RPMI7951 (cell line): ENCODE measurements around the gene CGN. TPM values are rescaled to one million over a fixed set of nuclear protein-coding genes. Genes with fewer than 3 reads are reported as not detected.
A peak's percentile ranks its signal among the peaks of the same experiment; 100 is the strongest.

ENCODE experiments used
- DNase-seq: peaks from one replicate; pipeline ENCODE4 v3.0.0-alpha.2; 2012; ENCODE audit warnings: low read depth
- total RNA-seq: library from RNA; depleted of rRNA; stranded (reverse); fragments of >200 nt; shearing (Covaris generic); gene quantifications from 2 replicates; pipeline ENCODE4 v1.2.3, GENCODE V29; 2014

CGN gene
- total RNA-seq, 1 experiment from 2014 or later: under 0.01 TPM

- no peak for DNase-seq
These were observed 13.5 kb downstream of the CGN start for GRCh38 chr1:151524736-151525135.

DNA sequence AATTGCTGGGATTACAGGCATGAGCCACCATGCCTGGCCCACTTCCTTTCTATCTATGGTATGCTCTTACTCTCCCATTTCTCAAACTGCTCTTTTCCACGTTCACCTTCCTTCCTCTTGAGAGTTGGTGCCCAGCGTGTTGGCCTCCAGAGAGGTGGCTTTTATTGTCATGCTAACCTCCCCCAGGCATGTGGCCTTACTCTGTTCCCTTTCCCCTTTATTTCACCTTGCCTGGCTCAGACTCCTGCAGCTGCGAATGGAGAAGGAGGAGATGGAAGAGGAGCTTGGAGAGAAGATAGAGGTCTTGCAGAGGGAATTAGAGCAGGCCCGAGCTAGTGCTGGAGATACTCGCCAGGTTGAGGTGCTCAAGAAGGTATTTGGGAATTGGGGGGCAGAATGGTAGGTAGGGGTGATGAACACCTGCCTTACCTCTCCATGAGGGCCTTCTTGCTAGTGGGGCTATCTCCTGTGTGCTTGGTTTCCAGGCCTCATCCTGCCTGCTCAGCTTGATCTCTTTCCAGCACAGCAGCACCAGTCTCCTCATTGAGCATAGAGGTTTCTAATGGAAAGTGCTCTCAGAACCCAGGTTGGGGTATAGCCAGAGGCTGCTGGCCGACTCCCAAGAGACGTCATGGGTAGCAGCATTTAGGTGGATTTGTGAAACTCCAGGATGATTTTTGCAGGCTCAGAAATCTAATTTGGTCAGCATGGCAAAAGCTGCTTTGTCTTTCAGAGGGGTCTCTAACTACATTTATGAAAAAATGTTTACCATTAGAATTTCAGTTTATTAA is 15.7 kb downstream of the CGN start:
- no peak for DNase-seq

DNA sequence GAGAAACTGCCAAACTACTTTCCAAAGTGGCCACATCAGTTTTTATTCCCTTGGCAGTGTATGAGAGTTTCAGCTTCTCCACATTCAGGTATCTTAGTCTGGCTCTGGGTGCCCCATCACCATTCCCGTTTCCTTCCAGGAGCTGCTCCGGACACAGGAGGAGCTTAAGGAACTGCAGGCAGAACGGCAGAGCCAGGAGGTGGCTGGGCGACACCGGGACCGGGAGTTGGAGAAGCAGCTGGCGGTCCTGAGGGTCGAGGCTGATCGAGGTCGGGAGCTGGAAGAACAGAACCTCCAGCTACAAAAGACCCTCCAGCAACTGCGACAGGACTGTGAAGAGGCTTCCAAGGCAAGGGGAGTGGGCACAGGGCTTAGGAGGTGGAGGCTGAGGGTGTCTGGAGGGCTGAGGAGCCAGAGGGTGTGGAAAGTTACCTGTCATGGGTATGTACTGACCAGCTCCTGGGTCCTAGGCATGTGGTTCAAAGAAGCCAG is 18.1 kb downstream of the CGN start:
- no peak for DNase-seq

GRCh38 chr1:151529781-151530180 is 18.6 kb downstream of the CGN start:
- no peak for DNase-seq

GRCh38 chr1:151530461-151530860 is 19.3 kb downstream of the CGN start:
- DNase-seq: no peak

- no peak for DNase-seq
These were observed 22.7 kb downstream of the CGN start for GRCh38 chr1:151533870-151534269.

GRCh38 chr1:151534662-151535278 is 23.6 kb downstream of the CGN start:
- DNase-seq: peak; percentile 62

DNA sequence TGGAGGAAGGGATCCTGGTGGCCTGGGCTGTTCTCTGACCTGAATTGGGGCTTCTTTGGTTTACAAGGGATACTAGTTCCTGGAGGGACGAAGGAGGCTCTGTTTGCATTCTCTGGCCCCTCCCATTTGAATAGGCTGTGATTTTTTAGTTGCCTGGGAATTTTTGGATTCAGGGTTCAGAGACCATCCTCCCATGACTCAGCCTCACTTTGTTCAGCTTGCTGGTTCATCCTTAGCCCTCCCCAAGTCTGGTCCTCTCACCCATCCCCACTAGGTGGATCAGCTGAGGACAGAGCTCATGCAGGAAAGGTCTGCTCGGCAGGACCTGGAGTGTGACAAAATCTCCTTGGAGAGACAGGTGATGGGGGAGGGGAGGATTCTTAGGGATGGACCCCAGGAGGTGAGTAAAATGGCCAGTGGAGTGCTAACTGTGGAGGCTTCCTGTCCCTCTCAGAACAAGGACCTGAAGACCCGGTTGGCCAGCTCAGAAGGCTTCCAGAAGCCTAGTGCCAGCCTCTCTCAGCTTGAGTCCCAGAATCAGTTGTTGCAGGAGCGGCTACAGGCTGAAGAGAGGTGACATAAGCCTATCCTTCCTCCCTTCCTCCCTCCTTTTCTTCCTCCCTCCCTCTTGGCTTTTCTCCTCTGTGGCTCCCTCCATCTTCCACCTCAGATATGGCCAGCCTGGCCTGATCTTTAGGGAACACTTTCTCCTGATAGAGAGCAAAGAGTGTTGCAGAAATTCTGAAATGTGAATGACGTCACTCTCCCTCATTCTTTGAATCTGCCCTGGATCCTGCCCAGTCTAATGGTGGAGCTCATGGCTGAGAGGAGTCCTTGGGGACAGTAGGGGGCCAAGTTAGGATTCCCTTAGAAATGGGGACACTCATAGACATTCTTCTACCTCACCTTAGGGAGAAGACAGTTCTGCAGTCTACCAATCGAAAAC is 24.4 kb downstream of the CGN start:
- DNase-seq: no peak

- no peak for DNase-seq
These were observed 25.3 kb downstream of the CGN start for GRCh38 chr1:151536499-151536898.

DNA sequence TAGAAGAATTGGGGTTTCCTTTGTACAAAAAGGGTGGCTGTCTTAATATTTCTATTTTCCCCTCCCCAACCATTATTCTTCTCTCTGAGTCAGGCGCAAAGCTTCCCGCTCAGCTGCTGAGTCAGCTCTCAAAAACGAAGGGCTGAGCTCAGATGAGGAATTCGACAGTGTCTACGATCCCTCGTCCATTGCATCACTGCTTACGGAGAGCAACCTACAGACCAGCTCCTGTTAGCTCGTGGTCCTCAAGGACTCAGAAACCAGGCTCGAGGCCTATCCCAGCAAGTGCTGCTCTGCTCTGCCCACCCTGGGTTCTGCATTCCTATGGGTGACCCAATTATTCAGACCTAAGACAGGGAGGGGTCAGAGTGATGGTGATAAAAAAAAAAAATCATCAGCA is 25.9 kb downstream of the CGN start:
- DNase-seq: peak; percentile 87

DNA sequence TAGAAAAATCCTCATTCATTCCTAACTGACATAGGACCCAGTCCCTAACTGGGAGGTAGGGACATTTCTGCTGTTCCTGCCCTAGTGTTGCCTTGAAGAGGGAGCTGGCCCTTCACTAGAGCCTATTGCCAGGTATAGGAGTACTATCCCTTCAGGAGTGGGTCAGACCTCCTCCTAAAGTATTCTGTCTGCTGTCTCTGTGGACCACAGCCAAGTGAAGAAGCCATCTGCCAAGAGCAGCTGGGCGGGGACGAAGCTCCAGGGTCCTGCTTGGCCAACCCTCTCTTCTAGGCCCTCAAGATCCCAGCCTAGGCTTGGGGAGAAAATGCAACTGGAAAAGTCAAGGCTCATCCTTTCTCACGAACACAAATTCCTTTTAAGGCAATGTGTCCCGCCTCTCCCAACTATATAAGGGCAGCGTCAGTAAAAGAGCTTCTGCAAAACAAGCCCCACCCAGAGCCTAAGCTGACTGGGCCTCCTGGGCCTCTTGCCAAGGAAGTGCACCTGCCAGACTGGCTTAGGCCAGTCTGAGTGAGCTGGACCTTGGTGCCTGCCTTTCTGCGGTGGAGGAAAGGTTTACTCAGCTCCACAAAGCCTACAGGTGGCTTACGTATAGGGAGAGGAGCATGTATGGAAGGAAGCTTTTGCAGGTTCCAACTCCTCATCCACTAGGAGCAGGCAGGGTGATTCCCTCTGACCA is 28.3 kb downstream of the CGN start:
- DNase-seq: peak; percentile 96

GRCh38 chr1:151540021-151540981 is 29.1 kb downstream of the CGN start, which contains the start of gene TUFT1:
Gene TUFT1 (plus strand): TSS chr1:151540309. CDS start chr1:151540367, 58 bp downstream.
- DNase-seq: peak; percentile 85

DNA sequence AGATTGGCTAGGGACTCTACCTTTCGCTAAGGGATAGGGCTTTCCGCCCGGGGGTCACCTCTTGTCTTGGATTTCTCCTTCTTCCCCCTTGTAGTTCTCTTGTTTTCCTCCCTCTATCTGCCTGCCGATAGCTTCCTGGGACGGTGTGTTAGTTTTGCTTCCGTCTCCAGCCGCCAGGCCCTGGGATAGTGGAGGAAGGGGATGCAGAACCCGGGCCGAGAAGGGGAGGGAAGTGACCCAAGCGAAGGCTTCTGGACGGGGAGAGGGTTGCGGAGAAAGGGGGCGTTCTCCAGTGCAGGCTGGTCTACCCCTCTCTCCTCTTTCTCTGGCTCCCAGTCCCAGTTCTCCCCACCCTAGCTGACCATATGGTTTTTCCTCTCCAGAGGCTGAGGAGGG is 29.8 kb downstream of the CGN start:
- no peak for DNase-seq

GRCh38 chr1:151541752-151542151 is 30.6 kb downstream of the CGN start:
- DNase-seq: no peak

DNA sequence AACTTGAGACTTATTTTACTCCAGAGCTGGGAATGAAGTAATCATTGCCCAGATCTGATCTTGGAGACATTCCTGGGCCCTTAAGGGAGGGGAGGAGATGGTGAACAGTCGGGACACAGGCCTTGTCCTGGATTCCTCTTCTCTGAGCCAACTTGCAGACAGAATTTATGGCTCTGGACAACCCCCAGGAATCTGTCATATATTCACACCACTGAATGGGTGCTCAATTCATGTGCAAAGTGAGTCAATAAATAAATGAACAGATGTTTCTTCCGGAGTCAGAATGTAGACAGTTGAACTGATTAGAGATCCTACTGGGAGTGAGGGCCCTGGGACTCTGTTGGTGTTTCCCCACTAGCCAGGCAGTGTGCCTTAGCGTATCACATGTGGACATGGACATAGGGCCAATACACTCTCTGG is 31.5 kb downstream of the CGN start:
- peak; percentile 86 for DNase-seq

GRCh38 chr1:151545542-151545941 is 34.4 kb downstream of the CGN start:
- DNase-seq: no peak

DNA sequence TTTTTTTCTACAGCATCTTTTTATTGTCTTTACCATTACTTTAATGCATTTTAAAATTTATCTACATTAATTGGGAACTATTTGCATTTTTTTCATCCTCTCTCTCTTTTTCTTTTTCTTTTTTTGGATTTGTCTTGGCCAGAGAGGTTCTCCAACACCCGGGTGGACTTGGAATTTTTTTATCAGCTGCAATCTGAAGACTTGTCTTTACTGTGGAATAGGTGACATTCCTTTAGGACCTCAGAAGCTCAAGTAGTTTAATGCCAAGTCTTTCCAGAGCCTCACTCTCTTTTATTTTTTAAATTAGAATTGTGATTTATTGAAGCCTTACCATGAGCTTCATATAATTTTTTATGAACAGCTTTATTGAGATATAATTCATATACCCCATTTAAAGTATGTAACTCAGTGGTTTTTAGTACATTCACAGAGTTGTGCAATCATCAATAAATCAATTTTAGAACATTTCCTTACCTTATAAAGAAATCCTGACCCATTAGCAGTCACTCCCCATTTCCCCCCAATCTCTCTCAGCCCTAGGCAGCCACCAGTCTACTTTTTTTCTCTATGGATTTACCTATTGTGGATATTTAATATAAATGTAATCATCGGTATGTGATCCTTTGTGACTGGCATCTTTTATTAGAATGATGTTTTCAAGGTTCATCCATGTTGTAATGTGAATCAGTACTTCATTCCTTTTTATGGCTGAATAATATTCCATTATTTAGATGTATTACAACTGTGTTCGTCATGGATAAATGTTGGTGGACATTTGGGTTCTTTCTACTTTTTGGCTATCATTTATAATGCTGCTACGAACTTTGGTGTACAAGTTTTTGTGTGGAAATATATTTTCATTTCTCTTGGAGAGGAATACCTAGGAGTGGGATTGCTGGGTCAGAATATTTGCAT is 35.1 kb downstream of the CGN start:
- no peak for DNase-seq

GRCh38 chr1:151547119-151547899 is 36.1 kb downstream of the CGN start:
- DNase-seq: peak; percentile 86
